Measurements from ENCODE around the gene DIAPH2.

DIAPH2 gene

GRCh38 chrX:97252111-97252510 is 567.5 kb downstream of the DIAPH2 start:
- Histone ChIP-seq H3K27me3 (ENCODE audit: control insufficient read depth, low read length) (no peaks in the 10 kb centered on the region), H3K79me2 (ENCODE audit: control insufficient read depth, low read length) (no peaks in the 10 kb centered on the region), H3K27ac (ENCODE audit: low read depth, low read length) (no peak overlapping the region), H3K9me3 (ENCODE audit: control insufficient read depth, insufficient read depth, low read length) (no peaks in the 10 kb centered on the region), H3K4me1 (ENCODE audit: control insufficient read depth, low read length) (no peaks in the 10 kb centered on the region), H3K4me2 (ENCODE audit: low read length) (no peak overlapping the region), H3K4me3 (ENCODE audit: low read length) (no peak overlapping the region), H3K9me2 (replicated peaks; ENCODE audit: control insufficient read depth, low read length) (no peaks in the 10 kb centered on the region), H3F3A (ENCODE audit: control insufficient read depth, insufficient read depth) (no peaks in the 10 kb centered on the region), H4K20me1 (ENCODE audit: control insufficient read depth, insufficient read depth, low read depth, low read length) (no peaks in the 10 kb centered on the region), H3K36me3 (ENCODE audit: control insufficient read depth, low read length) (no peaks in the 10 kb centered on the region)
- TF ChIP-seq CTCF (IDR thresholded peaks at IDR 0.05; ENCODE audit: low read depth, low read length, poor library complexity, severe bottlenecking) (no peak), EZH2phosphoT487 (IDR thresholded peaks at IDR 0.05; ENCODE audit: borderline replicate concordance, low read length) (no peak)

GRCh38 chrX:97260679-97261078 is 576.0 kb downstream of the DIAPH2 start:
- H3K79me2 ChIP-seq (ENCODE audit: control insufficient read depth, low read length) = no peaks in the 10 kb centered on the region
- TF ChIP-seq EZH2phosphoT487 (IDR thresholded peaks at IDR 0.05; ENCODE audit: borderline replicate concordance, low read length) (no peak), CTCF (IDR thresholded peaks at IDR 0.05; ENCODE audit: low read depth, low read length, poor library complexity, severe bottlenecking) (no peak)
- no peak overlapping the region for H3K27ac ChIP-seq (ENCODE audit: low read depth, low read length)
- H3K27me3 ChIP-seq (ENCODE audit: control insufficient read depth, low read length) = no peaks in the 10 kb centered on the region
- H3K4me1 ChIP-seq (ENCODE audit: control insufficient read depth, low read length) = no peaks in the 10 kb centered on the region
- H4K20me1 ChIP-seq (ENCODE audit: control insufficient read depth, insufficient read depth, low read depth, low read length) = no peaks in the 10 kb centered on the region
- H3K4me2 ChIP-seq (ENCODE audit: low read length) = no peak overlapping the region
- H3K9me2 ChIP-seq (replicated peaks; ENCODE audit: control insufficient read depth, low read length) = no peaks in the 10 kb centered on the region
- no peaks in the 10 kb centered on the region for H3F3A ChIP-seq (ENCODE audit: control insufficient read depth, insufficient read depth)
- H3K9me3 ChIP-seq (ENCODE audit: control insufficient read depth, insufficient read depth, low read length) = no peaks in the 10 kb centered on the region
- H3K36me3 ChIP-seq (ENCODE audit: control insufficient read depth, low read length) = no peaks in the 10 kb centered on the region
- H3K4me3 ChIP-seq (ENCODE audit: low read length) = no peak overlapping the region

- no peak overlapping the region for H3K4me3 ChIP-seq (ENCODE audit: low read length)
- no peaks in the 10 kb centered on the region for H3K27me3 ChIP-seq (ENCODE audit: control insufficient read depth, low read length)
- H4K20me1 ChIP-seq (ENCODE audit: control insufficient read depth, insufficient read depth, low read depth, low read length) = no peaks in the 10 kb centered on the region
- H3K36me3 ChIP-seq (ENCODE audit: control insufficient read depth, low read length) = no peaks in the 10 kb centered on the region
- H3K9me3 ChIP-seq (ENCODE audit: control insufficient read depth, insufficient read depth, low read length) = no peaks in the 10 kb centered on the region
- H3K9me2 ChIP-seq (replicated peaks; ENCODE audit: control insufficient read depth, low read length) = no peaks in the 10 kb centered on the region
- H3K4me2 ChIP-seq (ENCODE audit: low read length) = no peak overlapping the region
- no peak for TF ChIP-seq EZH2phosphoT487 (IDR thresholded peaks at IDR 0.05; ENCODE audit: borderline replicate concordance, low read length)
- TF ChIP-seq CTCF (IDR thresholded peaks at IDR 0.05; ENCODE audit: low read depth, low read length, poor library complexity, severe bottlenecking) = no peak
- no peaks in the 10 kb centered on the region for H3F3A ChIP-seq (ENCODE audit: control insufficient read depth, insufficient read depth)
- H3K79me2 ChIP-seq (ENCODE audit: control insufficient read depth, low read length) = no peaks in the 10 kb centered on the region
- H3K27ac ChIP-seq (ENCODE audit: low read depth, low read length) = no peak overlapping the region
- 0 out of 2 replicates have a peak, but pooled peaks cover 3% of the 10 kb centered on the region for H3K4me1 ChIP-seq (ENCODE audit: control insufficient read depth, low read length)
Measured at GRCh38 chrX:97266406-97267121, 581.9 kb downstream of the DIAPH2 start.

All from DOHH2 (cell line).